ENCODE data around the gene KDM6B. TPM values are rescaled to one million over a fixed set of nuclear protein-coding genes. Genes with fewer than 3 reads are reported as not detected.

Gene KDM6B
- total RNA-seq, 2 donors from 2014 or later: 12.7 to 30.2 TPM

- no peak for DNase-seq (ENCODE audit: low spot score)
Observed at GRCh38 chr17:7839876-7840261, 5.9 kb downstream of the KDM6B start.

GRCh38 chr17:7840441-7840840 is 6.4 kb downstream of the KDM6B start:
- intact Hi-C loops (cut with DNase I): loop anchor here (5.0 to 10.0 kb wide), 2 partner anchors 314 to 493 kb away; partner anchors contain the start of gene PER1
- Histone ChIP-seq H3K4me1 (replicated peaks) (peaks cover 28% of the 10 kb centered on the region), H3K27ac (peak overlapping the region; percentile 98 to 99), H3K4me3 (no peak overlapping the region), H3K27me3 (replicated peaks; ENCODE audit: insufficient read depth) (no peaks in the 10 kb centered on the region), H3K36me3 (no peaks in the 10 kb centered on the region), H3K9me3 (no peaks in the 10 kb centered on the region)
- TF ChIP-seq POLR2A (IDR thresholded peaks at IDR 0.05) (no peak), POLR2AphosphoS5 (IDR thresholded peaks at IDR 0.05) (no peak), CTCF (IDR thresholded peaks at IDR 0.05) (no peak)
- WGBS: 43% methylated on average over 1 of the region's 1 CpG
- DNase-seq (ENCODE audit: low spot score): no peak

More at GRCh38 chr17:7839876-7840261, 5.9 kb downstream of the KDM6B start:
- no peak for TF ChIP-seq POLR2A (IDR thresholded peaks at IDR 0.05)
- TF ChIP-seq CTCF (IDR thresholded peaks at IDR 0.05): no peak
- no peak for TF ChIP-seq POLR2AphosphoS5 (IDR thresholded peaks at IDR 0.05)
- no peaks in the 10 kb centered on the region for H3K36me3 ChIP-seq
- intact Hi-C loops (cut with DNase I): loop anchor here (5.0 to 10.0 kb wide), 3 partner anchors 315 to 605 kb away; partner anchors contain the start of genes DVL2, PER1 and PHF23
- peaks cover 23% of the 10 kb centered on the region for H3K4me1 ChIP-seq (replicated peaks)
- H3K4me3 ChIP-seq: no peak overlapping the region
- WGBS: 29% methylated on average over 2 of the region's 2 CpGs
- peak overlapping the region in 1 of 2 donors; percentile 98 for H3K27ac ChIP-seq
- no peaks in the 10 kb centered on the region for H3K27me3 ChIP-seq (replicated peaks; ENCODE audit: insufficient read depth)
- no peaks in the 10 kb centered on the region for H3K9me3 ChIP-seq

GRCh38 chr17:7840875-7841274 is 6.9 kb downstream of the KDM6B start:
- Histone ChIP-seq H3K4me3 (peak overlapping the region in 1 of 2 donors; percentile 67), H3K27me3 (replicated peaks; ENCODE audit: insufficient read depth) (no peaks in the 10 kb centered on the region), H3K27ac (peak overlapping the region; percentile 98 to 99), H3K4me1 (replicated peaks) (peaks cover 33% of the 10 kb centered on the region), H3K36me3 (no peaks in the 10 kb centered on the region), H3K9me3 (no peaks in the 10 kb centered on the region)
- intact Hi-C loops (cut with DNase I): loop anchor here (5.0 to 10.0 kb wide), 2 partner anchors 314 to 494 kb away; partner anchors contain the start of gene PER1
- TF ChIP-seq POLR2AphosphoS5 (IDR thresholded peaks at IDR 0.05) (no peak), POLR2A (IDR thresholded peaks at IDR 0.05) (no peak), CTCF (IDR thresholded peaks at IDR 0.05) (no peak)
- 67% methylated on average over 1 of the region's 1 CpG for WGBS
- DNase-seq (ENCODE audit: low spot score): no peak

- intact Hi-C loops (cut with DNase I): loop anchor here (5.0 to 10.0 kb wide), 2 partner anchors 313 to 494 kb away; partner anchors contain the start of gene PER1
- Histone ChIP-seq H3K27ac (peak overlapping the region; percentile 98 to 99), H3K36me3 (peaks cover under 1 to 5% of the 10 kb centered on the region in 2 donors), H3K4me3 (peak overlapping the region; percentile 67 to 72), H3K9me3 (no peaks in the 10 kb centered on the region), H3K27me3 (replicated peaks; ENCODE audit: insufficient read depth) (no peaks in the 10 kb centered on the region), H3K4me1 (replicated peaks) (peaks cover 33% of the 10 kb centered on the region)
- 4% methylated on average over 29 of the region's 34 CpGs for WGBS
- peak; percentile 83 for DNase-seq (ENCODE audit: low spot score)
- TF ChIP-seq POLR2AphosphoS5 (IDR thresholded peaks at IDR 0.05): no peak
- no peak for TF ChIP-seq POLR2A (IDR thresholded peaks at IDR 0.05)
- no peak for TF ChIP-seq CTCF (IDR thresholded peaks at IDR 0.05)
Observed at GRCh38 chr17:7841396-7841914, 7.4 kb downstream of the KDM6B start.

- H3K4me1 ChIP-seq (replicated peaks): peaks cover 30% of the 10 kb centered on the region
- intact Hi-C loops (cut with DNase I): loop anchor here (5.0 to 10.0 kb wide), 2 partner anchors 313 to 495 kb away; partner anchors contain the start of gene PER1
Observed at GRCh38 chr17:7841915-7842379, 7.9 kb downstream of the KDM6B start.

More at GRCh38 chr17:7841915-7842379, 7.9 kb downstream of the KDM6B start:
- WGBS: under 1% methylated on average over 42 of the region's 46 CpGs
- Histone ChIP-seq H3K27me3 (replicated peaks; ENCODE audit: insufficient read depth) (no peaks in the 10 kb centered on the region), H3K27ac (peak overlapping the region; percentile 98 to 99), H3K9me3 (no peaks in the 10 kb centered on the region), H3K4me3 (peak overlapping the region; percentile 67 to 72), H3K36me3 (peaks cover 5 to 9% of the 10 kb centered on the region in 2 donors)
- TF ChIP-seq POLR2AphosphoS5 (IDR thresholded peaks at IDR 0.05): peak; percentile 68
- TF ChIP-seq POLR2A (IDR thresholded peaks at IDR 0.05): no peak
- peak in 2 of 4 experiments; percentile 35 to 45 for TF ChIP-seq CTCF (IDR thresholded peaks at IDR 0.05)
- peak; percentile 83 for DNase-seq (ENCODE audit: low spot score)
